C4-2B (cell line): ENCODE measurements around the gene LYST.
"Not testable (repeated sequence)": the region's sequence is repeated elsewhere in the genome, so short reads cannot be mapped to it uniquely, and the experiment has no call there.

Experiments used
- H3K27ac ChIP-seq: fragments of 450-650 bp; 2 replicates; pipeline ENCODE4 v1.5.1; 2017
- CTCF ChIP-seq: fragments of 450-650 bp; conservative IDR thresholded peaks from 2 replicates; pipeline ENCODE4 v1.5.1; 2017; ENCODE audit warnings: mild to moderate bottlenecking
- ZFX ChIP-seq: fragments of 450-650 bp; IDR thresholded peaks from 2 replicates; pipeline ENCODE4 v1.6.1; 2017

Gene LYST

GRCh38 chr1:235767795-235768194 is 98.9 kb downstream of the LYST start:
- TF ChIP-seq ZFX = no peak
- TF ChIP-seq CTCF = no peak
- no peak overlapping the region for H3K27ac ChIP-seq

GRCh38 chr1:235766794-235767285 is 99.9 kb downstream of the LYST start:
- no peak overlapping the region for H3K27ac ChIP-seq
- no peak for TF ChIP-seq ZFX
- no peak for TF ChIP-seq CTCF

GRCh38 chr1:235763962-235764361 is 102.7 kb downstream of the LYST start:
- TF ChIP-seq ZFX = no peak
- no peak overlapping the region for H3K27ac ChIP-seq

GRCh38 chr1:235759336-235759735 is 107.4 kb downstream of the LYST start:
- no peak overlapping the region for H3K27ac ChIP-seq
- no peak for TF ChIP-seq ZFX
- no peak for TF ChIP-seq CTCF

GRCh38 chr1:235758931-235759330 is 107.8 kb downstream of the LYST start:
- H3K27ac ChIP-seq = no peak overlapping the region
- TF ChIP-seq CTCF (no peak), ZFX (no peak)

- TF ChIP-seq ZFX (no peak), CTCF (no peak)
- no peak overlapping the region for H3K27ac ChIP-seq
Observed at GRCh38 chr1:235757587-235758096, 109.1 kb downstream of the LYST start.

- H3K27ac ChIP-seq = not testable (repeated sequence)
Observed at GRCh38 chr1:235754186-235754585, 112.5 kb downstream of the LYST start.

- TF ChIP-seq CTCF (no peak), ZFX (no peak)
- no peak overlapping the region for H3K27ac ChIP-seq
Observed at GRCh38 chr1:235749755-235750300, 116.9 kb downstream of the LYST start.
